Measurements from ENCODE around the gene PLCH1. TPM values are rescaled to one million over a fixed set of nuclear protein-coding genes. Genes with fewer than 3 reads are reported as not detected.

PLCH1 gene
- total RNA-seq, 1 experiment from 2014 or later, result 1.4 TPM

DNA sequence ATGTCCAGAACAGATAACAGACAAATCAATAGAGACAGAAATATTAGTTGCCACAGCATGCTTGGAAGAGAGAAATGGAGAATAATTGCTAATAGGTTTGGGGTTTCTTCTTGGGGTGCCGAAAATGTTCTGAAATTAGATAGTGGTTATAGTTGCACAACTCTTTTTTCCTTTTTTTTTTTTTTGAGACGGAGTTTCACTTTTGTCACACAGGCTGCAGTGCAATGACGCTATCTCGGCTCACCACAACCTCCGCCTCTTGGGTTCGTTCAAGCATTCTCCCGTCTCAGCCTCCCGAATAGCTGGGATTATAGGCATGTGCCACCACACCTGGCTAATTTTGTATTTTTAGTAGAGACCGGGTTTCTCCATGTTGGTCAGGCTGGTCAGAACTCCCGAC is 163.3 kb downstream of the PLCH1 start:
- no peaks in the 10 kb centered on the region for H4K20me1 ChIP-seq (ENCODE audit: insufficient read depth)
- no peaks in the 10 kb centered on the region for H3K9me3 ChIP-seq (ENCODE audit: insufficient read depth, low read depth)
- no peaks in the 10 kb centered on the region for H3K4me1 ChIP-seq (replicated peaks; ENCODE audit: insufficient read depth)
- TF ChIP-seq EZH2 (IDR thresholded peaks at IDR 0.05; ENCODE audit: low read depth), result no peak
- TF ChIP-seq, protein P1, sequence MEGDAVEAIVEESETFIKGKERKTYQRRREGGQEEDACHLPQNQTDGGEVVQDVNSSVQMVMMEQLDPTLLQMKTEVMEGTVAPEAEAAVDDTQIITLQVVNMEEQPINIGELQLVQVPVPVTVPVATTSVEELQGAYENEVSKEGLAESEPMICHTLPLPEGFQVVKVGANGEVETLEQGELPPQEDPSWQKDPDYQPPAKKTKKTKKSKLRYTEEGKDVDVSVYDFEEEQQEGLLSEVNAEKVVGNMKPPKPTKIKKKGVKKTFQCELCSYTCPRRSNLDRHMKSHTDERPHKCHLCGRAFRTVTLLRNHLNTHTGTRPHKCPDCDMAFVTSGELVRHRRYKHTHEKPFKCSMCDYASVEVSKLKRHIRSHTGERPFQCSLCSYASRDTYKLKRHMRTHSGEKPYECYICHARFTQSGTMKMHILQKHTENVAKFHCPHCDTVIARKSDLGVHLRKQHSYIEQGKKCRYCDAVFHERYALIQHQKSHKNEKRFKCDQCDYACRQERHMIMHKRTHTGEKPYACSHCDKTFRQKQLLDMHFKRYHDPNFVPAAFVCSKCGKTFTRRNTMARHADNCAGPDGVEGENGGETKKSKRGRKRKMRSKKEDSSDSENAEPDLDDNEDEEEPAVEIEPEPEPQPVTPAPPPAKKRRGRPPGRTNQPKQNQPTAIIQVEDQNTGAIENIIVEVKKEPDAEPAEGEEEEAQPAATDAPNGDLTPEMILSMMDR (conservative IDR thresholded peaks at IDR 0.05), result no peak
- H3K27ac ChIP-seq, result no peak overlapping the region
- H3F3A ChIP-seq (ENCODE audit: insufficient read depth, low read depth), result no peaks in the 10 kb centered on the region
- CTCF ChIA-PET, result no interaction called here
- no peak overlapping the region for H3K4me2 ChIP-seq
- no peaks in the 10 kb centered on the region for H3K36me3 ChIP-seq (ENCODE audit: low read depth)
- no peaks in the 10 kb centered on the region for H3K79me2 ChIP-seq (ENCODE audit: low read depth)
- no TSS peak for BruUV-seq (replicated peaks)
- no peak overlapping the region for H3K4me3 ChIP-seq
- no peak for DNase-seq
- POLR2A ChIA-PET (ENCODE audit: unreplicated experiment), result no interaction called here
- no peaks in the 10 kb centered on the region for H3K27me3 ChIP-seq (ENCODE audit: insufficient read depth, low read depth)
- intact Hi-C loops (cut with micrococcal nuclease; ENCODE audit: unreplicated experiment), result no loop called here
- no peak overlapping the region for H2AFZ ChIP-seq
- H3K9me2 ChIP-seq (ENCODE audit: insufficient read depth), result 0 out of 2 replicates have a peak, but pooled peaks cover 3% of the 10 kb centered on the region

DNA sequence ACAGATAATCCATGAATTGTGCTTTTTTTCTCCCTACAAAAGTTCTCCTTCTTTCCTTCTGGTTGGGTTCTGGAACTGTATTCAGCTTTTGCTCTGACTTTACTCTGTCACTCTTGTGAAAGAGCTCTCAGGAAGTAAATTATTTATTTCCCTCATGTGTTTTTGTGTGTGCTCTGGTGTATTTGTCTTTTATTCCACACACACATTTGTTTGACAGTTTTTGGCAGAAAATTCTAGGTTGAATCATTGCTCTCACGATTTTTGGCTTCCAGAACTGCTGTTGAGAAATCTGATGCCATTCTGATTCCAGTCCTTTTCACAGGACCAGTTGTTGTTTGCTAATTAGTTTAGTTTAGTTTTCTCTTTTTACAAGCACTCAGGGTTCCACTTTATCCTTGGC is 172.8 kb downstream of the PLCH1 start:
- peak overlapping the region; percentile 9; the same call in 1 of the 2 replicates for H2AFZ ChIP-seq
- H3K27ac ChIP-seq, result no peak overlapping the region
- no peak overlapping the region for H3K4me3 ChIP-seq
- no peak overlapping the region for H3K4me2 ChIP-seq
- no peaks in the 10 kb centered on the region for H3F3A ChIP-seq (ENCODE audit: insufficient read depth, low read depth)
- H3K36me3 ChIP-seq (ENCODE audit: low read depth), result no peaks in the 10 kb centered on the region
- no peaks in the 10 kb centered on the region for H3K27me3 ChIP-seq (ENCODE audit: insufficient read depth, low read depth)
- H3K9me2 ChIP-seq (ENCODE audit: insufficient read depth), result 0 out of 2 replicates have a peak, but pooled peaks cover 6% of the 10 kb centered on the region
- POLR2A ChIA-PET (ENCODE audit: unreplicated experiment), result no interaction called here
- intact Hi-C loops (cut with micrococcal nuclease; ENCODE audit: unreplicated experiment), result no loop called here
- no TSS peak for BruUV-seq (replicated peaks)
- H3K79me2 ChIP-seq (ENCODE audit: low read depth), result no peaks in the 10 kb centered on the region
- H4K20me1 ChIP-seq (ENCODE audit: insufficient read depth), result no peaks in the 10 kb centered on the region
- DNase-seq, result no peak
- TF ChIP-seq, protein P1 (conservative IDR thresholded peaks at IDR 0.05), result no peak
- TF ChIP-seq EZH2 (IDR thresholded peaks at IDR 0.05; ENCODE audit: low read depth), result no peak
- H3K4me1 ChIP-seq (replicated peaks; ENCODE audit: insufficient read depth), result no peaks in the 10 kb centered on the region
- CTCF ChIA-PET, result no interaction called here
- H3K9me3 ChIP-seq (ENCODE audit: insufficient read depth, low read depth), result no peaks in the 10 kb centered on the region

DNA sequence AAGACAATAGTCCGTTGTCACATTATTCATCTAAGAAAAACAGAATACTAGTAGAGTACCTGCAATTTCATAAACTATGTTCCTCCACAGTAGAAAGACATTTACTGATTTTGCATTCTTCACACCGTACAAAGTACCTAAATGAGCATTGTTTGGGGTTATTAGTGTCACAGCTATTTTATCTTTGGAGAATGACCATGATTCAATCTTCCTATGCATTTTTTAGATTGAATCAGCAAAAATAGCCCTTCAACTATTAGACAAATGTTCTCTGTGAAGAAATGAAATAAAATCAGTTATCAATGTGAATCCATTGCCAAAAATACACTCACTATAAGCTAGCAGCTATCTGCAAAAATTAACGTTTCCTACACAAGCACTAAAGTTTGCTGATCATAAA is 176.6 kb downstream of the PLCH1 start:
- no TSS peak for BruUV-seq (replicated peaks)
- Histone ChIP-seq H3K27me3 (ENCODE audit: insufficient read depth, low read depth) (no peaks in the 10 kb centered on the region), H3K9me3 (ENCODE audit: insufficient read depth, low read depth) (no peaks in the 10 kb centered on the region), H3K9me2 (ENCODE audit: insufficient read depth) (no peaks in the 10 kb centered on the region), H3K27ac (no peak overlapping the region), H3K4me3 (no peak overlapping the region), H3K36me3 (ENCODE audit: low read depth) (no peaks in the 10 kb centered on the region), H3K4me1 (replicated peaks; ENCODE audit: insufficient read depth) (no peaks in the 10 kb centered on the region), H3F3A (ENCODE audit: insufficient read depth, low read depth) (no peaks in the 10 kb centered on the region), H2AFZ (no peak overlapping the region), H4K20me1 (ENCODE audit: insufficient read depth) (no peaks in the 10 kb centered on the region), H3K4me2 (no peak overlapping the region), H3K79me2 (ENCODE audit: low read depth) (no peaks in the 10 kb centered on the region)
- ChIA-PET POLR2A (ENCODE audit: unreplicated experiment) (no interaction called here), CTCF (no interaction called here)
- DNase-seq, result no peak
- intact Hi-C loops (cut with micrococcal nuclease; ENCODE audit: unreplicated experiment), result no loop called here
- TF ChIP-seq EZH2 (IDR thresholded peaks at IDR 0.05; ENCODE audit: low read depth), result no peak
- TF ChIP-seq, protein P1 (conservative IDR thresholded peaks at IDR 0.05), result no peak
